GM12878 (cell line): ENCODE measurements around the gene UBAC2. TPM values are rescaled to one million over a fixed set of nuclear protein-coding genes. Genes with fewer than 3 reads are reported as not detected.
"Not testable (repeated sequence)": the region's sequence is repeated elsewhere in the genome, so short reads cannot be mapped to it uniquely, and the experiment has no call there.

Experiments used
- ATAC-seq: fragments of 200-7000 bp; cut with Tn5 transposase; 3 replicates; pipeline ENCODE4 v1.9.1; 2020; ENCODE audit warnings: mild to moderate bottlenecking, moderate library complexity
- BruUV-seq: library from RNA; stranded (reverse); fragments of 400-500 nt; replicated peaks from 2 replicates; lab custom pipeline; 2021; lab: Mats Ljungman, UMichigan
- CTCF ChIA-PET: fragments of 300-600 bp; sonication (Branson Sonifier 250); formaldehyde crosslinking; extraction: SDS; loops from one replicate; lab custom pipeline; 2021; ENCODE audit warnings: inconsistent platforms; lab: Yijun Ruan, JAX
- POLR2A ChIA-PET: fragments of 350-600 bp; formaldehyde crosslinking; extraction: SDS; loops from one replicate; lab custom pipeline; 2021; ENCODE audit warnings: inconsistent platforms; lab: Charles Lee
- RAD21 ChIA-PET: fragments of 300-600 bp; sonication (Branson Sonifier 250); formaldehyde crosslinking; loops from one replicate; lab custom pipeline; 2023; ENCODE audit warnings: antibody characterized with exemption; ENCODE audit not compliant: unreplicated experiment; lab: Charles Lee
- SMC1A ChIA-PET: fragments of 300-600 bp; sonication (Branson Sonifier 250); formaldehyde crosslinking; loops from one replicate; lab custom pipeline; 2023; ENCODE audit not compliant: unreplicated experiment, uncharacterized antibody; lab: Charles Lee
- DNase-seq: peaks from one replicate; pipeline ENCODE4 v3.0.0-alpha.2; 2011; ENCODE audit warnings: low read depth, low spot score
- FAIRE-seq: peaks from 3 replicates; lab custom pipeline; 2011; peaks lifted over from hg19 to GRCh38; lab: Jason Lieb, UNC
- H2AFZ ChIP-seq: 2 replicates; pipeline ENCODE4 v1.6.0; 2011; ENCODE audit warnings: low read depth, low read length, control low read depth; ENCODE audit not compliant: control insufficient read depth
- H3K27ac ChIP-seq: 2 replicates; pipeline ENCODE4 v1.5.1; 2011; ENCODE audit warnings: control low read depth; ENCODE audit not compliant: control insufficient read depth, insufficient read depth
- H3K27me3 ChIP-seq, 2 experiments: replicated peaks in 1 of 2; 2 replicates each; pipeline versions ENCODE4 v1.6.0 to v1.6.1; 2011; ENCODE audit warnings: low read length in 1 of 2; ENCODE audit not compliant: control insufficient read depth in 2 of 2, insufficient read depth in 2 of 2
- H3K36me3 ChIP-seq, 2 experiments: 2 replicates each; pipeline ENCODE4 v1.5.1; 2011; ENCODE audit warnings: low read length in 1 of 2; ENCODE audit not compliant: control insufficient read depth in 2 of 2, insufficient read depth in 2 of 2
- H3K4me1 ChIP-seq: 2 replicates; pipeline ENCODE4 v1.6.1; 2011; ENCODE audit warnings: mild to moderate bottlenecking, low read length, moderate library complexity, mixed read lengths; ENCODE audit not compliant: control insufficient read depth, insufficient read depth
- H3K4me2 ChIP-seq: 2 replicates; pipeline ENCODE4 v1.6.0; 2011; ENCODE audit warnings: control low read depth; ENCODE audit not compliant: control insufficient read depth, insufficient read depth
- H3K4me3 ChIP-seq: fragments of 200-600 bp; sonication (generic); 2 replicates; pipeline ENCODE4 v1.5.1; 2016
- H3K79me2 ChIP-seq: 2 replicates; pipeline ENCODE4 v1.6.0; 2011; ENCODE audit warnings: low read length; ENCODE audit not compliant: control insufficient read depth, insufficient read depth
- H3K9ac ChIP-seq: 2 replicates; pipeline ENCODE4 v1.8.0; 2011; ENCODE audit warnings: low read length, control low read depth, mixed read lengths; ENCODE audit not compliant: control insufficient read depth, insufficient read depth
- H3K9me3 ChIP-seq: replicated peaks from 3 replicates; pipeline ENCODE4 v1.5.1; 2011; ENCODE audit warnings: mild to moderate bottlenecking, low read length; ENCODE audit not compliant: control insufficient read depth, insufficient read depth
- H4K20me1 ChIP-seq: 2 replicates; pipeline ENCODE4 v1.6.0; 2011; ENCODE audit not compliant: control insufficient read depth, insufficient read depth
- NBN ChIP-seq: fragments of 450-650 bp; IDR thresholded peaks from 2 replicates; pipeline ENCODE4 v1.6.1; 2016
- NR2C1 ChIP-seq: fragments of 450-650 bp; IDR thresholded peaks from 2 replicates; pipeline ENCODE4 v1.6.1; 2017; ENCODE audit warnings: antibody characterized with exemption, mild to moderate bottlenecking, moderate library complexity
- TARDBP ChIP-seq: IDR thresholded peaks from 2 replicates; pipeline ENCODE4 v1.6.1; 2016; ENCODE audit warnings: borderline replicate concordance
- WGBS: methylation state at CpG from one replicate; pipeline ENCODE4 v1.1.6; 2016; ENCODE audit warnings: low lambda C conversion rate; ENCODE audit not compliant: insufficient replicate concordance, insufficient coverage; ENCODE audit errors: missing lambda C conversion rate; 5-methylcytosine and 5-hydroxymethylcytosine counted together
- in situ Hi-C: fragments of 300-500 bp; cut with MboI; formaldehyde crosslinking; loops from 9 replicates; pipeline ENCODE4 v1.14.3; 2018; ENCODE audit warnings: mixed read lengths
- intact Hi-C: fragments of 100-400 bp; cut with micrococcal nuclease; formaldehyde crosslinking; loops from one replicate; pipeline ENCODE4 v1.14.2; 2022; ENCODE audit not compliant: unreplicated experiment
- polyA plus RNA-seq, 11 experiments: library from polyadenylated mRNA; depleted of rRNA in 4 of 11; unstranded in 6 of 11; stranded (reverse) in 5 of 11; fragments of >200 nt; fragmentation: Nextera tagmentation in 4 of 11; fragmentation: Illumina TruSeq in 1 of 11; extraction: Ambion mirVana in 4 of 11; extraction: Trizol in 1 of 11; gene quantifications; 1 replicate in 1 of 11; 2 replicates in 10 of 11; pipeline versions ENCODE4 v1.2.1 to v1.2.3, GENCODE V29; 2011 to 2016; ENCODE audit warnings: inconsistent platforms in 2 of 11, missing spikeins in 2 of 11, low read depth in 1 of 11
- total RNA-seq, 4 experiments: library from RNA; depleted of rRNA in 3 of 4; stranded (reverse); fragments of >200 nt in 3 of 4; fragmentation: Illumina TruSeq in 1 of 4; extraction: Trizol in 1 of 4; gene quantifications; 2 replicates each; pipeline versions ENCODE4 v1.2.1 to v1.2.3, GENCODE V29; 2013 to 2021

Gene UBAC2
- total and polyA plus RNA-seq, 10 of the 15 experiments (the other 5 are each of a cell fraction or from before 2014, with no cell fraction given) = 3.0 to 54.6 (median 17.4) TPM

- H4K20me1 ChIP-seq, POLR2A ChIA-PET, H2AFZ ChIP-seq, BruUV-seq, H3K9me3 ChIP-seq, H3K79me2 ChIP-seq, DNase-seq, FAIRE-seq, H3K9ac ChIP-seq, H3K36me3 ChIP-seq, H3K4me1 ChIP-seq, intact Hi-C loops, H3K4me3 ChIP-seq, ATAC-seq, H3K4me2 ChIP-seq, H3K27me3 ChIP-seq, in situ Hi-C loops, H3K27ac ChIP-seq: not testable (repeated sequence)
- 92% methylated on average over 3 of the region's 7 CpGs for WGBS
- ChIA-PET SMC1A (interaction anchor here (13.7 kb wide), 1 partner anchor 125 kb away, joined by 306 read pairs; no protein-coding TSS in a partner anchor), CTCF (interaction anchor here (0.7 to 22.3 kb wide), 2 partner anchors 45 to 124 kb away, joined by 4 to 577 read pairs; no protein-coding TSS in a partner anchor), RAD21 (interaction anchor here (8.0 kb wide), 1 partner anchor 42 kb away, joined by 168 read pairs; no protein-coding TSS in a partner anchor)
These were observed 192.7 kb downstream of the UBAC2 start for GRCh38 chr13:99393391-99393790.

- BruUV-seq = no TSS peak
- ChIA-PET CTCF (interaction anchor here (0.7 to 22.3 kb wide), 4 partner anchors 42 to 125 kb away, joined by 4 to 577 read pairs (median 5); no protein-coding TSS in a partner anchor), POLR2A (no interaction called here), RAD21 (no interaction called here), SMC1A (interaction anchor here (13.7 kb wide), 1 partner anchor 126 kb away, joined by 306 read pairs; no protein-coding TSS in a partner anchor)
- intact Hi-C loops (no loop called here), in situ Hi-C loops (no loop called here)
- H4K20me1 ChIP-seq = no peaks in the 10 kb centered on the region
- no peak for DNase-seq
- no peak overlapping the region for H3K4me2 ChIP-seq
- no peaks in the 10 kb centered on the region for H3K36me3 ChIP-seq
- no peak overlapping the region for H3K4me3 ChIP-seq
- no peaks in the 10 kb centered on the region for H3K79me2 ChIP-seq
- no peaks in the 10 kb centered on the region for H3K9me3 ChIP-seq
- no peaks in the 10 kb centered on the region for H3K27me3 ChIP-seq
- no peaks in the 10 kb centered on the region for H3K4me1 ChIP-seq
- FAIRE-seq = no peak
- H3K27ac ChIP-seq = no peak overlapping the region
- no peak for ATAC-seq
- TF ChIP-seq NR2C1 (no peak), TARDBP (no peak), NBN (no peak)
- H3K9ac ChIP-seq = no peak overlapping the region
- no peak overlapping the region for H2AFZ ChIP-seq
- WGBS = 76% methylated on average over 21 of the region's 21 CpGs
These were observed 193.4 kb downstream of the UBAC2 start for GRCh38 chr13:99393791-99394735.
